Inflammatory macrophage (primary cell): ENCODE measurements around the gene FARS2.
A peak's percentile ranks its signal among the peaks of the same experiment; 100 is the strongest.

ENCODE experiments used
- DNase-seq, 2 donors: peaks; one replicate each; pipeline ENCODE4 v3.0.0-alpha.2; 2020 to 2022

FARS2 gene

GRCh38 chr6:5379647-5380242 is 118.4 kb downstream of the FARS2 start:
- DNase-seq, result peak; percentile 51 to 57

GRCh38 chr6:5383856-5384255 is 122.5 kb downstream of the FARS2 start:
- no peak for DNase-seq

- no peak for DNase-seq
Measured at GRCh38 chr6:5384276-5384675, 123.0 kb downstream of the FARS2 start.

GRCh38 chr6:5388326-5388725 is 127.0 kb downstream of the FARS2 start:
- DNase-seq, result no peak

GRCh38 chr6:5389086-5389745 is 127.9 kb downstream of the FARS2 start:
- DNase-seq, result no peak

- DNase-seq, result no peak
Measured at GRCh38 chr6:5390177-5390576, 128.9 kb downstream of the FARS2 start.

- DNase-seq, result peak in 1 of 2 donors; percentile 21
Measured at GRCh38 chr6:5394280-5394679, 133.0 kb downstream of the FARS2 start.

- no peak for DNase-seq
Measured at GRCh38 chr6:5395719-5396118, 134.4 kb downstream of the FARS2 start.

GRCh38 chr6:5398530-5398929 is 137.2 kb downstream of the FARS2 start:
- peak; percentile 46 to 74 for DNase-seq

- no peak for DNase-seq
Measured at GRCh38 chr6:5399391-5399790, 138.1 kb downstream of the FARS2 start.

GRCh38 chr6:5401845-5402738 is 140.8 kb downstream of the FARS2 start:
- DNase-seq, result peak in 1 of 2 donors; percentile 22

GRCh38 chr6:5403076-5403475 is 141.8 kb downstream of the FARS2 start:
- no peak for DNase-seq

- no peak for DNase-seq
Measured at GRCh38 chr6:5403609-5404008, 142.3 kb downstream of the FARS2 start.

- no peak for DNase-seq
Measured at GRCh38 chr6:5405976-5406375, 144.7 kb downstream of the FARS2 start.

GRCh38 chr6:5411414-5411813 is 150.1 kb downstream of the FARS2 start:
- no peak for DNase-seq

- no peak for DNase-seq
Measured at GRCh38 chr6:5412017-5412416, 150.7 kb downstream of the FARS2 start.

- no peak for DNase-seq
Measured at GRCh38 chr6:5412663-5413062, 151.3 kb downstream of the FARS2 start.

- no peak for DNase-seq
Measured at GRCh38 chr6:5416250-5416649, 154.9 kb downstream of the FARS2 start.

- DNase-seq, result no peak
Measured at GRCh38 chr6:5422321-5422915, 161.1 kb downstream of the FARS2 start.

GRCh38 chr6:5423251-5423650 is 161.9 kb downstream of the FARS2 start:
- no peak for DNase-seq

- DNase-seq, result no peak
Measured at GRCh38 chr6:5424726-5425125, 163.4 kb downstream of the FARS2 start.

- DNase-seq, result no peak
Measured at GRCh38 chr6:5425267-5425666, 164.0 kb downstream of the FARS2 start.

GRCh38 chr6:5425797-5426196 is 164.5 kb downstream of the FARS2 start:
- no peak for DNase-seq
